Effector memory CD8-positive, alpha-beta T cell (primary cell): Measurements from ENCODE around the gene S100P.

Experiments
- ATAC-seq: fragments of 150-1000 bp; cut with Tn5 transposase; replicated peaks from 2 replicates; pipeline ENCODE4 v1.10.0; 2021; ENCODE audit warnings: mild to moderate bottlenecking, moderate library complexity
- DNase-seq, 3 experiments: peaks; one replicate each; pipeline ENCODE4 v3.0.0; 2021
- H3K27ac Mint-ChIP-seq, 2 donors: one replicate each; pipeline ENCODE4 v1.8.0; 2022; ENCODE audit warnings: mild to moderate bottlenecking in 2 of 2, mixed read lengths in 2 of 2, moderate library complexity in 2 of 2
- H3K27me3 Mint-ChIP-seq, 2 donors: one replicate each; pipeline ENCODE4 v1.8.0; 2022; ENCODE audit warnings: mixed read lengths in 2 of 2
- H3K36me3 Mint-ChIP-seq: one replicate; pipeline ENCODE4 v1.8.0; 2022; ENCODE audit warnings: mild to moderate bottlenecking, moderate library complexity, mixed read lengths; ENCODE audit not compliant: insufficient read depth
- H3K4me1 Mint-ChIP-seq, 2 donors: one replicate each; pipeline ENCODE4 v1.8.0; 2022; ENCODE audit warnings: low read depth in 2 of 2, mixed read lengths in 2 of 2
- H3K4me3 Mint-ChIP-seq, 2 donors: one replicate each; pipeline ENCODE4 v1.8.0; 2022; ENCODE audit warnings: mild to moderate bottlenecking in 2 of 2, mixed read lengths in 2 of 2, moderate library complexity in 2 of 2
- H3K9me3 Mint-ChIP-seq, 2 donors: one replicate each; pipeline ENCODE4 v1.8.0; 2022; ENCODE audit warnings: mixed read lengths in 2 of 2

S100P gene

DNA sequence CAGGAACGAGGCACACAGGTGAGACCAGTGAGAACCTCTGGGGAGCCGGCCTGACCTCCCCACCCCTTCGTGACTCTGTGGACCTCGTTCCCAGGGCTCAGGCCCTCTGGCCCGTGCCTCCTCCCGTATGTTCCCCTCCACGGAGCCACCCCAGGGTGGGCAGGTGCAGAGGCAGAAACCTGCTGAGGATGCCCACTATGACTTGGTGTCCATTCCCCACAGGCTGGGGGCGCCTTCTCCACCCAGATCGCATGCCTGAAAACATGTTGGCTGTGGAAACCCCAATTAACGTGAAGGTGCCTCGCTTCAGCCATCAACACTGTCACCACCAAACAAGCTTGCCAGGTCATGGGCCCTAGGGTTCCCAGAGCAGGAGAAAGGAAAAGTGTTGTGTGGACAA lies 49.3 kb downstream of the S100P start:
- Mint-ChIP-seq H3K4me1 (no peaks in the 10 kb centered on the region), H3K4me3 (no peak overlapping the region), H3K27me3 (peaks cover 0 to 6% of the 10 kb centered on the region in 2 donors), H3K27ac (no peak overlapping the region), H3K36me3 (no peaks in the 10 kb centered on the region), H3K9me3 (no peaks in the 10 kb centered on the region)
- no peak for ATAC-seq
- DNase-seq, result no peak
